GM23248 (cell line): ENCODE data around the gene PXDN. TPM values are rescaled to one million over a fixed set of nuclear protein-coding genes. Genes with fewer than 3 reads are reported as not detected.
"Not testable (repeated sequence)": the region's sequence is repeated elsewhere in the genome, so short reads cannot be mapped to it uniquely, and the experiment has no call there.

ENCODE experiments used
- DNase-seq: peaks from one replicate; pipeline ENCODE4 v3.0.0-alpha.2; 2015
- H2AFZ ChIP-seq: fragments of 200-600 bp; sonication (generic); 2 replicates; pipeline ENCODE4 v1.6.1; 2016; ENCODE audit warnings: antibody characterized with exemption
- H3F3A ChIP-seq: fragments of 200-600 bp; sonication (generic); 2 replicates; pipeline ENCODE4 v1.6.1; 2016; ENCODE audit warnings: mild to moderate bottlenecking, antibody characterized with exemption, mixed run types; ENCODE audit not compliant: insufficient read depth
- H3K27ac ChIP-seq: fragments of 200-600 bp; sonication (generic); 2 replicates; pipeline ENCODE4 v1.5.1; 2016; ENCODE audit warnings: mild to moderate bottlenecking
- H3K27me3 ChIP-seq: fragments of 200-600 bp; sonication (generic); replicated peaks from 2 replicates; pipeline ENCODE4 v1.6.1; 2016; ENCODE audit warnings: mild to moderate bottlenecking; ENCODE audit not compliant: insufficient read depth
- H3K36me3 ChIP-seq: fragments of 200-600 bp; sonication (generic); 2 replicates; pipeline ENCODE4 v1.6.1; 2016; ENCODE audit warnings: low read depth, mild to moderate bottlenecking
- H3K4me1 ChIP-seq: fragments of 200-600 bp; sonication (generic); 2 replicates; pipeline ENCODE4 v1.6.1; 2016; ENCODE audit warnings: mild to moderate bottlenecking; ENCODE audit not compliant: insufficient read depth
- H3K4me2 ChIP-seq: fragments of 200-600 bp; sonication (generic); one replicate; pipeline ENCODE4 v1.6.1; 2016; ENCODE audit warnings: mild to moderate bottlenecking; ENCODE audit not compliant: unreplicated experiment
- H3K4me3 ChIP-seq: fragments of 200-600 bp; sonication (generic); 2 replicates; pipeline ENCODE4 v1.5.1; 2016; ENCODE audit warnings: mild to moderate bottlenecking
- H3K79me2 ChIP-seq: fragments of 200-600 bp; sonication (generic); 2 replicates; pipeline ENCODE4 v1.6.1; 2016; ENCODE audit warnings: mild to moderate bottlenecking; ENCODE audit not compliant: insufficient read depth
- H3K9ac ChIP-seq: fragments of 200-600 bp; sonication (generic); 2 replicates; pipeline ENCODE4 v1.6.1; 2016; ENCODE audit warnings: mild to moderate bottlenecking
- H3K9me2 ChIP-seq: fragments of 200-600 bp; sonication (generic); 2 replicates; pipeline ENCODE4 v1.6.1; 2016; ENCODE audit warnings: mixed run types, mild to moderate bottlenecking, moderate library complexity; ENCODE audit not compliant: insufficient read depth
- H3K9me3 ChIP-seq: fragments of 200-600 bp; sonication (generic); one replicate; pipeline ENCODE4 v1.6.1; 2017; ENCODE audit warnings: low read depth
- H4K20me1 ChIP-seq: fragments of 200-600 bp; sonication (generic); 2 replicates; pipeline ENCODE4 v1.6.0; 2016; ENCODE audit not compliant: insufficient read depth
- EZH2 ChIP-seq: fragments of 200-600 bp; sonication (generic); IDR thresholded peaks from 2 replicates; pipeline ENCODE4 v1.6.1; 2018; ENCODE audit warnings: antibody characterized with exemption, mild to moderate bottlenecking; ENCODE audit not compliant: insufficient read depth, poor library complexity, severe bottlenecking
- EZH2phosphoT487 ChIP-seq: fragments of 200-600 bp; sonication (generic); IDR thresholded peaks from 2 replicates; pipeline ENCODE4 v1.6.1; 2018; ENCODE audit warnings: antibody characterized with exemption, moderate library complexity, mild to moderate bottlenecking, low read depth; ENCODE audit not compliant: insufficient read depth
- WGBS, 2 experiments: methylation state at CpG; one replicate each; pipeline ENCODE4 v1.1.6; 2015 to 2017; ENCODE audit warnings: low lambda C conversion rate in 2 of 2, low coverage in 1 of 2; ENCODE audit errors: missing lambda C conversion rate in 2 of 2; 5-methylcytosine and 5-hydroxymethylcytosine counted together
- in situ Hi-C: fragments of 300-500 bp; cut with MboI; formaldehyde crosslinking; loops from 2 replicates; pipeline ENCODE4 v1.15.0; 2020
- polyA plus RNA-seq: library from polyadenylated mRNA; unstranded; fragments of >200 nt; fragmentation: Nextera tagmentation; extraction: Ambion mirVana; gene quantifications from 2 replicates; pipeline ENCODE4 v1.2.1, GENCODE V29; 2016
- total RNA-seq: library from RNA; depleted of rRNA; stranded (reverse); fragments of >200 nt; shearing (Covaris generic); gene quantifications from 2 replicates; pipeline ENCODE4 v1.2.3, GENCODE V29; 2014

The PXDN gene
- total and polyA plus RNA-seq, 2 experiments from 2014 or later: 222 to 263 TPM

- H3K27me3 ChIP-seq: peaks cover 6% of the 10 kb centered on the region; the same call in 1 of the 2 replicates
- no peak for TF ChIP-seq EZH2
- TF ChIP-seq EZH2phosphoT487: no peak
These were observed 15.3 kb upstream of the PXDN start for GRCh38 chr2:1759611-1759930.

GRCh38 chr2:1758774-1759610 is 14.7 kb upstream of the PXDN start:
- H3K27me3 ChIP-seq: peaks cover 6% of the 10 kb centered on the region; the same call in 1 of the 2 replicates
- no peaks in the 10 kb centered on the region for H3K4me1 ChIP-seq
- H3K27ac ChIP-seq: no peak overlapping the region
- H3K9me2 ChIP-seq: no peaks in the 10 kb centered on the region
- no peak overlapping the region for H3K4me3 ChIP-seq
- no peak for DNase-seq
- no peak overlapping the region for H3K4me2 ChIP-seq
- in situ Hi-C loops: no loop called here
- WGBS, 2 experiments: 88 to 89% methylated on average over 22 to 26 of the region's 26 CpGs
- H3F3A ChIP-seq: no peaks in the 10 kb centered on the region
- no peaks in the 10 kb centered on the region for H3K79me2 ChIP-seq
- no peaks in the 10 kb centered on the region for H3K36me3 ChIP-seq
- no peak overlapping the region for H3K9ac ChIP-seq
- no peaks in the 10 kb centered on the region for H3K9me3 ChIP-seq
- TF ChIP-seq EZH2 (no peak), EZH2phosphoT487 (no peak)
- no peaks in the 10 kb centered on the region for H4K20me1 ChIP-seq
- H2AFZ ChIP-seq: no peak overlapping the region

More at GRCh38 chr2:1759611-1759930, 15.3 kb upstream of the PXDN start:
- Histone ChIP-seq H3K9ac (no peak overlapping the region), H3K27ac (no peak overlapping the region), H2AFZ (no peak overlapping the region), H3K36me3 (no peaks in the 10 kb centered on the region), H3K4me3 (no peak overlapping the region), H3K79me2 (no peaks in the 10 kb centered on the region), H3K4me1 (no peaks in the 10 kb centered on the region), H4K20me1 (no peaks in the 10 kb centered on the region), H3F3A (no peaks in the 10 kb centered on the region), H3K4me2 (no peak overlapping the region), H3K9me3 (no peaks in the 10 kb centered on the region), H3K9me2 (no peaks in the 10 kb centered on the region)
- in situ Hi-C loops: no loop called here
- DNase-seq: no peak
- 83 to 87% methylated on average over 10 to 11 of the region's 13 CpGs for WGBS, 2 experiments

GRCh38 chr2:1758171-1758570 is 13.9 kb upstream of the PXDN start:
- Histone ChIP-seq H3K4me1 (no peaks in the 10 kb centered on the region), H2AFZ (no peak overlapping the region), H3K9ac (no peak overlapping the region), H3K27ac (no peak overlapping the region), H3K36me3 (no peaks in the 10 kb centered on the region), H3K4me3 (no peak overlapping the region), H3K9me2 (no peaks in the 10 kb centered on the region), H3K79me2 (no peaks in the 10 kb centered on the region), H3F3A (no peaks in the 10 kb centered on the region), H3K9me3 (no peaks in the 10 kb centered on the region), H3K4me2 (no peak overlapping the region), H4K20me1 (no peaks in the 10 kb centered on the region), H3K27me3 (peaks cover 6% of the 10 kb centered on the region; the same call in 1 of the 2 replicates)
- in situ Hi-C loops: no loop called here
- DNase-seq: no peak
- TF ChIP-seq EZH2phosphoT487 (no peak), EZH2 (no peak)
- 64 to 79% methylated on average over 5 of the region's 5 CpGs for WGBS, 2 experiments

- in situ Hi-C loops: no loop called here
- no peaks in the 10 kb centered on the region for H3F3A ChIP-seq
- H3K9ac ChIP-seq: no peak overlapping the region
- no peaks in the 10 kb centered on the region for H3K9me3 ChIP-seq
- H3K36me3 ChIP-seq: no peaks in the 10 kb centered on the region
- H3K4me3 ChIP-seq: no peak overlapping the region
- peaks cover 10% of the 10 kb centered on the region; the same call in 1 of the 2 replicates for H3K27me3 ChIP-seq
- 75% methylated on average over 4 of the region's 4 CpGs for WGBS, 2 experiments
- TF ChIP-seq EZH2: no peak
- no peak for TF ChIP-seq EZH2phosphoT487
- no peaks in the 10 kb centered on the region for H4K20me1 ChIP-seq
- H3K9me2 ChIP-seq: no peaks in the 10 kb centered on the region
- H3K27ac ChIP-seq: no peak overlapping the region
- H3K79me2 ChIP-seq: no peaks in the 10 kb centered on the region
- no peak overlapping the region for H3K4me2 ChIP-seq
- H3K4me1 ChIP-seq: no peaks in the 10 kb centered on the region
- DNase-seq: no peak
- H2AFZ ChIP-seq: no peak overlapping the region
These were observed 13.3 kb upstream of the PXDN start for GRCh38 chr2:1757567-1757966.

- H3K9ac ChIP-seq, in situ Hi-C loops, H3K27ac ChIP-seq, H3K9me2 ChIP-seq, H3K36me3 ChIP-seq, H3K4me2 ChIP-seq, H3K79me2 ChIP-seq, H3F3A ChIP-seq, H4K20me1 ChIP-seq, H3K9me3 ChIP-seq, H2AFZ ChIP-seq, DNase-seq, H3K4me3 ChIP-seq, H3K4me1 ChIP-seq: not testable (repeated sequence)
- peaks cover 14% of the 10 kb centered on the region; the same call in 1 of the 2 replicates for H3K27me3 ChIP-seq
- WGBS, 2 experiments: 82 to 83% methylated on average over 12 of the region's 12 CpGs
These were observed 12.8 kb upstream of the PXDN start for GRCh38 chr2:1757146-1757545.
